Calu3 (cell line): Measurements from ENCODE around the gene KLHDC3. TPM values are rescaled to one million over a fixed set of nuclear protein-coding genes. Genes with fewer than 3 reads are reported as not detected.

Experiments
- BruUV-seq: library from RNA; stranded (reverse); fragments of 400-500 nt; replicated peaks from 2 replicates; lab custom pipeline; 2021; lab: Mats Ljungman, UMichigan
- CTCF ChIA-PET: fragments of 300-600 bp; sonication (Branson Sonifier 250); formaldehyde crosslinking; loops from one replicate; lab custom pipeline; 2022; ENCODE audit warnings: antibody characterized with exemption; lab: Charles Lee
- DNase-seq: peaks from one replicate; pipeline ENCODE4 v3.0.0; 2022
- H3K27ac Mint-ChIP-seq: one replicate; pipeline ENCODE4 v1.8.0; 2022; ENCODE audit warnings: mixed read lengths; ENCODE audit not compliant: unreplicated experiment
- H3K27me3 Mint-ChIP-seq: one replicate; pipeline ENCODE4 v1.8.0; 2022; ENCODE audit warnings: mixed read lengths; ENCODE audit not compliant: unreplicated experiment
- H3K36me3 Mint-ChIP-seq: one replicate; pipeline ENCODE4 v1.8.0; 2022; ENCODE audit warnings: mild to moderate bottlenecking, moderate library complexity, mixed read lengths; ENCODE audit not compliant: insufficient read depth, unreplicated experiment
- H3K4me1 Mint-ChIP-seq: one replicate; pipeline ENCODE4 v1.8.0; 2022; ENCODE audit warnings: mild to moderate bottlenecking, low read depth, mixed read lengths; ENCODE audit not compliant: unreplicated experiment
- H3K4me3 Mint-ChIP-seq: one replicate; pipeline ENCODE4 v1.8.0; 2022; ENCODE audit warnings: mild to moderate bottlenecking, low read depth, moderate library complexity, mixed read lengths; ENCODE audit not compliant: unreplicated experiment
- H3K9me3 Mint-ChIP-seq: one replicate; pipeline ENCODE4 v1.8.0; 2022; ENCODE audit warnings: low read depth, mixed read lengths; ENCODE audit not compliant: unreplicated experiment
- intact Hi-C: fragments of 100-400 bp; cut with micrococcal nuclease; formaldehyde crosslinking; loops from one replicate; pipeline ENCODE4 v1.10.0; 2022; ENCODE audit not compliant: unreplicated experiment
- total RNA-seq: library from RNA; stranded (reverse); gene quantifications from 2 replicates; pipeline ENCODE4 v1.2.3, GENCODE V29; 2022
- TF ChIP-seq, protein P1 (sequence below): fragments of 200-600 bp; IDR thresholded peaks from one replicate; pipeline ENCODE4 v1.8.0; 2022; ENCODE audit warnings: antibody characterized with exemption; ENCODE audit not compliant: unreplicated experiment

Gene KLHDC3
- total RNA-seq, 1 experiment from 2014 or later, result 85.9 TPM

DNA sequence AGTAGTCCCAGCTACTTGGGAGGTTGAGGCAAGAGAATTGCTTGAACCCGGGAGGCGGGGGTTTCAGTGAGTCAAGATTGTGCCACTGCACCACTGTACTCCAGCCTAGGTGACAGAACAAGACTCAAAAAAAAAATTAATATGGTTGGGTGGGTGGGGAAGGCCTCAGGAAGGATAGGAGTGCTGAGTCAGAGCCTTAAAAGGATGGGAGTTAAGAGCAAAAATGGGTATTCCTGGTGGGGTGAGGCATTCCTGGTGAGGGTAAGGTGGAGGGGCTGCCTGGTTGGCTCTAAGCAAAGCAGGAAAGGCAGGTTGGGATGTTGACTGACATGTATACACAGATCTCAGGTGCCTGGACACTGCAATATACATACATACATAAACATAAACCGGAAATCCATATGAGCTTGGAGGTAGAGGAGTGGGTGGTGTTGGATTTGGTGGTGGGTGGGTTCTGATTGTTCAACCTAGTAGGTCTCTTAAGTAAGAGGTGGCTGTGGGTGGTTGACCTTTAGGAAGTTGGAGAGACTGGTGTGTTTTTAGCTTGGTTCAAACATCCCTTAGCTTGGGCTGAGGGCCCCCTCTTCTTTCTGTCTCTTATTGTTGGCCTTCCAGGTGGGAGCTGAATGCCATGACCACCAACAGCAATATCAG lies 6.1 kb downstream of the KLHDC3 start:
- Mint-ChIP-seq H3K4me1 (no peaks in the 10 kb centered on the region), H3K9me3 (no peaks in the 10 kb centered on the region), H3K27me3 (no peaks in the 10 kb centered on the region), H3K4me3 (no peak overlapping the region), H3K27ac (no peak overlapping the region), H3K36me3 (peaks cover 56% of the 10 kb centered on the region)
- BruUV-seq, result no TSS peak
- no peak for DNase-seq
- CTCF ChIA-PET, result interaction anchor here (0.9 to 1.2 kb wide), 2 partner anchors 10 to 123 kb away, joined by 3 read pairs; no protein-coding TSS in a partner anchor
- intact Hi-C loops, result no loop called here
- TF ChIP-seq, protein P1, sequence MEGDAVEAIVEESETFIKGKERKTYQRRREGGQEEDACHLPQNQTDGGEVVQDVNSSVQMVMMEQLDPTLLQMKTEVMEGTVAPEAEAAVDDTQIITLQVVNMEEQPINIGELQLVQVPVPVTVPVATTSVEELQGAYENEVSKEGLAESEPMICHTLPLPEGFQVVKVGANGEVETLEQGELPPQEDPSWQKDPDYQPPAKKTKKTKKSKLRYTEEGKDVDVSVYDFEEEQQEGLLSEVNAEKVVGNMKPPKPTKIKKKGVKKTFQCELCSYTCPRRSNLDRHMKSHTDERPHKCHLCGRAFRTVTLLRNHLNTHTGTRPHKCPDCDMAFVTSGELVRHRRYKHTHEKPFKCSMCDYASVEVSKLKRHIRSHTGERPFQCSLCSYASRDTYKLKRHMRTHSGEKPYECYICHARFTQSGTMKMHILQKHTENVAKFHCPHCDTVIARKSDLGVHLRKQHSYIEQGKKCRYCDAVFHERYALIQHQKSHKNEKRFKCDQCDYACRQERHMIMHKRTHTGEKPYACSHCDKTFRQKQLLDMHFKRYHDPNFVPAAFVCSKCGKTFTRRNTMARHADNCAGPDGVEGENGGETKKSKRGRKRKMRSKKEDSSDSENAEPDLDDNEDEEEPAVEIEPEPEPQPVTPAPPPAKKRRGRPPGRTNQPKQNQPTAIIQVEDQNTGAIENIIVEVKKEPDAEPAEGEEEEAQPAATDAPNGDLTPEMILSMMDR, result no peak

DNA sequence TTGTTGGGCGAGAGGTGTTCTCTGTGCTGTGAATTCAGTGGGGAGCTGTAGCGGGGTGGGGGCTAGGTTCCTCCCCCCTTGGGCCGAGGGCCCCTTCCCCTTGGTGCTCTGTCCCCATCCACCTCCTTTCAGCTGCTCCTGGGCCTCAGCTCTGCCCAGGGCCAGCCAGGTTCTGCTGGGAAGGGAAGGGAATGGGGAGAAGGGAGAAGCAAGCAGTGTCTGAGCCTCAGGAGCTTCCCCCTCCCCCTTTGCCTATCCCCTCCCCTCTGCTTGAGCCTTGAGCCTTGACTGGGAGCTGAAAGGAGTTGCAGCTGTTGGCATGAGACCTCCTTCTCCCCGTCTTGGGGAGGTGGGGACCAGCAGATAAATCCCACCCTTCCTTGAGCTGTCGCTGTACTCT lies 6.8 kb downstream of the KLHDC3 start:
- peaks cover 63% of the 10 kb centered on the region for H3K36me3 Mint-ChIP-seq
- no peaks in the 10 kb centered on the region for H3K27me3 Mint-ChIP-seq
- H3K4me3 Mint-ChIP-seq, result peak overlapping the region; percentile 85
- no peaks in the 10 kb centered on the region for H3K4me1 Mint-ChIP-seq
- H3K9me3 Mint-ChIP-seq, result no peaks in the 10 kb centered on the region
- CTCF ChIA-PET, result interaction anchor here (0.5 to 1.2 kb wide), 6 partner anchors 11 to 456 kb away, joined by 3 to 4 read pairs (median 3); partner anchors contain the start of gene TJAP1
- DNase-seq, result no peak
- BruUV-seq, result no TSS peak
- TF ChIP-seq, protein P1, result no peak
- no peak overlapping the region for H3K27ac Mint-ChIP-seq
- intact Hi-C loops, result no loop called here

DNA sequence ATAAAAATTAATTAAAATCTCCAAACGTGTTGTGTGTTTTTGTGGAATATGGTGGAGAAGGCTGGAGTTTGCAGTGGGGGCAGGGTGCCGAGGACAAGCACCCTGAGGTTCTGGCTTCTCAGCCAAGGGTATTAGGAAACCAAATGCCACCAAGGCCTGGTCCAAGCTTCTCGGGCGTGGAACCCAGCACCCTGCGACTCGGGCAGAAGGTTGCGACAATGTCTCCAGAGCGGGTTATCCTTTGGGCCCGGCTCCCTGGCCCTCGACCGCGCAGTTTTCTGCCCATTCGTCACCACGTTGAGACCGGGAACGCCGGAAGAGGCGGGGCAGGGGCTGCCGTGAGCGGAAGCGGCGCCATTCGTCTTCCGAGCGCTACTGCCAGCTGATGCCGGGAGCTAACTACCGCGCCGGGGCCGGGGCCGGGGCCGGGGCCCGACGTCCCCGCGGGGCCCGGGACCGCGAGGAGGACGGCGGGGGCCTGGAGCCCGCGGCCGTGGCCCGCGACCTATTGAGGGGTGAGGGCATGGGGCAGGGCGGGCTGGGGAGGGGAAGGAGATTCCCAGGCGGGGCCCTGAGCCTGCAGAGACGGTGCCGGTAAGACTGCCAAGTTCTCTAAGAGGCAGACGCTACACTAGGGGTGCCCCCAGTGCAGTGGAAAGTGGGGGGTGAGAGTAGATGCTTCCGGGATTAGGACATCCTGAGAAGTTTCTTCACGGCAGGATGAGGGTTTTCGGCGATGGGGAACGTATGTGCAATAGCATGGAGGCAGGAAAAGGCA lies 7.4 kb downstream of the KLHDC3 start, which contains the start of gene RRP36:
Gene RRP36 (plus strand): TSS at position 354 of the 778 bp plus-strand sequence. CDS start 32 bp downstream, at position 386.
- intact Hi-C loops, result no loop called here
- Mint-ChIP-seq H3K36me3 (peaks cover 67% of the 10 kb centered on the region), H3K4me1 (no peaks in the 10 kb centered on the region), H3K27ac (peak within 1 kb of the TSS; percentile 45), H3K27me3 (no peaks in the 10 kb centered on the region), H3K9me3 (no peaks in the 10 kb centered on the region), H3K4me3 (peak within 1 kb of the TSS; percentile 85)
- CTCF ChIA-PET, result interaction anchor here (0.5 to 1.2 kb wide), 8 partner anchors 11 to 456 kb away, joined by 3 to 4 read pairs (median 3); partner anchors contain the start of genes MRPL2 and TJAP1
- BruUV-seq, result TSS peak; percentile 85
- DNase-seq, result peak; percentile 89
- TF ChIP-seq, protein P1, result no peak

DNA sequence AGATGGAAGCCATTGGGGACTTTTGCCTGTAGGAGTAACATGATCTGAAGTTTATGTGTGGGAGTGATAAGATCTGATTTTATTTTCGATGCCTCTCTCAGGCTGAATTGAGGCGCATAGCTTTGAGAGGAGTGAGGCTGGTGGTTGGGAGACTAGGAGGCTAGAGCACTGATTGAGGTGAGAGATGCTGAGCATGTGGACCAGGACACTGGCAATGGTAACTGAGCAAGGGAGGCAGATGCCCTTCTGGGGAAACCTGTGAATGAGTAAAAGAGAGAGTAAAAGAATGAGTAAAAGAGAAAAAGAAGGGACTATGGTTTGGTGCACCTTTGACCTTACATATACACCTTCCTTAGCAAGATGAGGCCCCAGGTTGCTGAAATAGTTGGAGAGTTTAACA lies 10.4 kb downstream of the KLHDC3 start:
- Mint-ChIP-seq H3K9me3 (no peaks in the 10 kb centered on the region), H3K4me1 (no peaks in the 10 kb centered on the region), H3K4me3 (no peak overlapping the region), H3K36me3 (peaks cover 78% of the 10 kb centered on the region), H3K27ac (no peak overlapping the region), H3K27me3 (no peaks in the 10 kb centered on the region)
- CTCF ChIA-PET, result no interaction called here
- no TSS peak for BruUV-seq
- intact Hi-C loops, result no loop called here
- DNase-seq, result no peak
- TF ChIP-seq, protein P1, result no peak
